Muscle of leg (tissue), 11 donors: ENCODE results near the gene RGS3. TPM values are rescaled to one million over a fixed set of nuclear protein-coding genes. Genes with fewer than 3 reads are reported as not detected.
A peak's percentile ranks its signal among the peaks of the same experiment; 100 is the strongest.

Experiments
- DNase-seq: peaks from one replicate; pipeline ENCODE4 v3.0.0; 2013
- H3K27ac ChIP-seq: one replicate; pipeline ENCODE4 v1.5.1; 2013; ENCODE audit warnings: mild to moderate bottlenecking, low read length, control low read depth
- H3K27me3 ChIP-seq: one replicate; pipeline ENCODE4 v1.6.1; 2013; ENCODE audit warnings: low read length; ENCODE audit not compliant: control insufficient read depth, insufficient read depth
- H3K36me3 ChIP-seq: one replicate; pipeline ENCODE4 v1.6.1; 2013; ENCODE audit warnings: low read length; ENCODE audit not compliant: control insufficient read depth, insufficient read depth
- H3K4me1 ChIP-seq: one replicate; pipeline ENCODE4 v1.6.1; 2013; ENCODE audit warnings: low read length; ENCODE audit not compliant: control insufficient read depth, insufficient read depth
- H3K4me3 ChIP-seq: one replicate; pipeline ENCODE4 v1.5.1; 2013; ENCODE audit warnings: low read length, control low read depth
- H3K9me3 ChIP-seq: replicated peaks from 2 replicates; pipeline ENCODE4 v1.6.1; 2013; ENCODE audit warnings: low read depth, low read length; ENCODE audit not compliant: control insufficient read depth
- WGBS: methylation state at CpG from one replicate; pipeline ENCODE4 v1.1.5; 2013; ENCODE audit warnings: missing lambda C conversion rate; ENCODE audit not compliant: insufficient coverage; 5-methylcytosine and 5-hydroxymethylcytosine counted together
- polyA plus RNA-seq, 8 donors: library from polyadenylated mRNA; unstranded; fragments of 120-200 nt; gene quantifications; one replicate each; pipeline versions ENCODE4 v1.2.1 to v1.2.3, GENCODE V29; 2013; ENCODE audit warnings: inconsistent platforms in 1 of 8, low replicate concordance in 1 of 8; ENCODE audit not compliant: insufficient read length in 8 of 8, insufficient read depth in 1 of 8
- total RNA-seq: library from RNA; stranded (reverse); fragments of 120-200 nt; gene quantifications from one replicate; pipeline ENCODE4 v1.2.4, GENCODE V29; 2013

The RGS3 gene
- total and polyA plus RNA-seq, 9 donors = 38.0 to 63.3 (median 49.1) TPM

DNA sequence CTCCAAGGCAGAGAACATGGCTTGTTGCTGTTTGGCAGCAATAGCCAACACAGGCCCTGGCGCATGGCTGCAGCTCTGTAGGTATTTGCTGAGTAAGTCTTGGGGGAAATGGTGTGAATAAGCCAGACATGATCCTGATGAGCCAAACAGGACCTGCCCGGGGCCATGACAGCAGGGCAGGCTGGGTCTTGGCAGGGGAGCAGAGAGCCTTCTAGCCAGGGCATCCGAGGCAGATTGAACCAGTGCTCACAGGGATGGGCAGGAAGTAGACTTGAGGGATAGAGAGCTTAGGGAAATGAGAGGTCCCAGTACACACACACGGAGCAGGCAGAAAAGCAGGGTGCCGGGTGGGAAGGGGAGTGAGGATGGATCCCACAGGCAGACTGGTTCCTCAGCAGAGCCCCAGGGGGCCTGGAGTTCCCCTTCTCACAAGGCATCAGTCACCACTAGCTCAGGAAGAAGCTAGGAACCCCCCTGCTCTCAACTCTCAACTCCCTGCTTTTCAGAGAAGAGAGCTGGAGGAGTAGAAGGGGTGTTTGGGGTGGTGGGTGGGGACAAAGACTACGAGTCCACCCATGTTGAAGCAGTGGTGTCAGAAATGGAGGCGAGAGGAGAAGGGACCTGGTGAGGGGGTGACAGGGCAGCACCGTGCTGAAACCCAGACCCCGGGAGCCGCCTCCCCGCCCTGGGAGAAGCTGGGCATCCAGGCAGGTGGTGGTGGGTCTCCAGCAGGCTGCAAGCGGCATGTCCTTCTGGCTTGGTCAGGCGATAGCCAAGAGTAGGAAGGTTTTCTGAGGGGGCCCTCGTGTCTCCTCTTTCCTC lies 111.1 kb downstream of the RGS3 start:
- Histone ChIP-seq H3K27ac (no peak overlapping the region), H3K4me3 (no peak overlapping the region), H3K27me3 (peaks cover 2% of the 10 kb centered on the region), H3K4me1 (peaks cover 34% of the 10 kb centered on the region), H3K9me3 (no peaks in the 10 kb centered on the region), H3K36me3 (no peaks in the 10 kb centered on the region)
- 52% methylated on average over 8 of the region's 14 CpGs for WGBS
- DNase-seq = peak; percentile 1

DNA sequence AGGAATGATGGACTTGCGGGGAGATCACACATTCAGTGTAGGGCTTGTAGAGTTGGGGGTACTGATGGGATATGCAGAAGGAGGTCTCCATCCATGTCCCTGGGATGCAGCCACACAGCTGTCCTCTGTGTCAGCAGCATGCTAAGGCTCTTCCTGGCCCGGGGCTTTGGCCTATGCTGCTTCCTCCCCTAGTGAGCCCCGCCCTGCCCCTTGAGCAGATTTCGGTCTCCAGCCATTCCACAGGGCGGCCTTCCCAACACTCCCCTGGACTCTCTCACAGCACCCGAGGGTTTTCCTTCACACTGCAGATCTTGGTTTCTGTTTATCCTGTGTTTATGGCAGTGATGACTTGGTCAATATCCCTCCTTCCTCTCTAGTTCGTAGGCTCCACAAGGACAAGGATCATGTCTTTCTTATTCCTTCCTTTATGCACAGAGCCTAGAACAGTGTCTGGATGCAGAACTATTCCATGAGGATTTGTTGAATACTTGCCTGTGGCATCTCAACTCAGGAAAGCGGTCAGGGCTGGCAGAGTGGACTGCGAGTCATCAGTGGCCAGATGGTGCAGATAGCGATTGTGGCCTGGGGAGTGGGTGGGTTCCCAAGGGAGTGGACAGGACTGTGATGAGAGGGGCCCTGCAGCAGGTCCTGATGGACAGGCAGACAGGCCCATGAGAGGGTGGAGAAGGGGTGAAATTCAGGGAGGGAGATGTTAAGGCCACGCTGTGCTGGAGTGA lies 114.2 kb downstream of the RGS3 start:
- WGBS = 85% methylated on average over 4 of the region's 11 CpGs
- no peaks in the 10 kb centered on the region for H3K9me3 ChIP-seq
- no peaks in the 10 kb centered on the region for H3K36me3 ChIP-seq
- no peak overlapping the region for H3K4me3 ChIP-seq
- peak; percentile 47 for DNase-seq
- peaks cover 58% of the 10 kb centered on the region for H3K4me1 ChIP-seq
- no peak overlapping the region for H3K27ac ChIP-seq
- peaks cover 2% of the 10 kb centered on the region for H3K27me3 ChIP-seq

DNA sequence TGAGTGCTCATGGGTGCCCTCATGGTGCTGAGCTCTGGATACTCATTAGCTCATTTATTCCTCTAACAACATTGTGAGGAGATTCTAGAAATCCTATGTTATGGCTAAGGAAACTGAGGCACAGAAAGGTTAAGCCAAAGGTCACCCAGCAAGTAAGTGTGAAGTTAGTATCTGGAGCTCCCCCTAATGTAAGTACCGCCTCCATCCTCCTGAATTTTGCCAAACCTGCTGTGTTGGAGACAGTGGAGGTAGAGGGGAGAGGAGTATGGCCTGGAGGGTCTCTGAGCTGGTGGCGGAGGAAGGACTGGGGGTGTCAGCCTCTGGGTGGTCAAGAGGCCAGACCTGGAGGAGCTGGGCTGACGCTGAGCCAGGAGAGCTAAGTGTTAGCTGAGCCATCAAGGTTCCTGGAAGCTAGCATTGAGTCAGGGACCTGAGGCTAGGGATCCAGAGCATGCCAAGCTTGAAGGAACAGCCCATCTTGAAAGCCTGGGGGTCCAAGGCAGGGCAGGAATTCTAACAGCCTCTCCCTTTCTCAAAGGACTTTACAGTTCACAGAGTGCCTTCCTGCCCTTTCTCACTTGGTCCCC lies 114.8 kb downstream of the RGS3 start:
- WGBS = 89% methylated on average over 2 of the region's 3 CpGs
- Histone ChIP-seq H3K27me3 (peaks cover 2% of the 10 kb centered on the region), H3K36me3 (peaks cover under 1% of the 10 kb centered on the region), H3K4me1 (peaks cover 62% of the 10 kb centered on the region), H3K4me3 (no peak overlapping the region), H3K9me3 (no peaks in the 10 kb centered on the region), H3K27ac (no peak overlapping the region)
- DNase-seq = no peak

DNA sequence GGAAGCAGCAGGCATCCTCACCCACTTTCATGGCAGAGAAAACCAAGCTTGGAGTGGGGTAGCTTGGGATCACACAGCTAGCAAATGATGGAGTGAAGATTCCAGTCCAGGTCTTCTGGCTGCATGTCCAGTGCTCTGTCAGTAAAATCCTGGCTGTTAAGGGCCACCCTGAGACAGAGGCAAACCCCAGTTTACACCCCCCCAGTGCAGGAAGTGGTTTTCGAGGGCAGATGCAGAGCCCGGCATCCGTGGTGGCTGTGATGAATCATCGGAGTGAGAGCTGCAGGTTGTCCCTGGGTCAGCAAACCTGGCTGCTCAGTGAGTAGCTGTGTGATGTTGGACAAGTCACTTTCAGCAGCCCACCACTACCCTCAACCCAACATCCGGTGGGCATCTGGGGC lies 115.4 kb downstream of the RGS3 start:
- H3K27ac ChIP-seq = peak overlapping the region; percentile 74
- H3K4me3 ChIP-seq = no peak overlapping the region
- no CpG with 5 or more reads among the region's 5 CpGs for WGBS
- peaks cover 2% of the 10 kb centered on the region for H3K27me3 ChIP-seq
- DNase-seq = peak; percentile 52
- H3K36me3 ChIP-seq = peaks cover 5% of the 10 kb centered on the region
- H3K9me3 ChIP-seq = no peaks in the 10 kb centered on the region
- peaks cover 62% of the 10 kb centered on the region for H3K4me1 ChIP-seq

DNA sequence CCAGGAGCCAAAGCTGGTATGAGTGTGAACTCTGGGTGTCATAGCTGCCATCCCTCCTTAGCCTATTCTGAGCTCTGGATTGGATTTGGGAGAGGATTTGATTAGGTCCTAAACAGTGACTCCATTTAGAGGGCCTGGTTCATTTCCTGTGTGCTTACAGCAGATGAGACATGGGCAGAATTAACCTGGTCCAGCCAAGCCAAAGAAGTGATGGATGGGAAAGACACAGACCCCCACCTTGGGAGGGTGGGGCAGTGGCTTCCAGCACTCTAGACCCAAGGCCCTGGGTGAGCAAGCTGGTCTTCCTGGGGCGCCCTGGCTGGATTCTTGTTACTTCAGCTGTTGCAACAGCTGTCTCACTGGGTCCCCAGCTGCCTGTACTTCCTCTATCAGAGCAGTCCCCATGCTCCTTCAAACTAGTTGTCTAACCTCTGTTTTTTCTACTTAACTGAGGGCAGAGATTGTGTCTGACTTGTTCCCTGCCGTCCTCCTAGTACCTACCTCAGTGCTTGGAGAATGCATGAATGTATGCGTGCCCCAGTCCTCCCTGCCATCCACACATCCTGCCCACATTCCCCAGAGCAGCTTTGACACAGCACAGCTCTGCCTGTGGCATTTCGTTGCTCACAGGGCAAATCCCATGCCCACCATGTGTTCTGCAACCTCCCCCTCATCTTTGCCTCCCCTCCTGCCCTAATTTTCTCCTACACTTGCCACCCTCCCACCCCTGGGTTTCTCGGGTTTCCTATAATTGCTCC lies 115.9 kb downstream of the RGS3 start:
- H3K27ac ChIP-seq = peak overlapping the region; percentile 74
- peaks cover 10% of the 10 kb centered on the region for H3K36me3 ChIP-seq
- DNase-seq = peak; percentile 83
- H3K27me3 ChIP-seq = no peaks in the 10 kb centered on the region
- H3K9me3 ChIP-seq = no peaks in the 10 kb centered on the region
- peaks cover 61% of the 10 kb centered on the region for H3K4me1 ChIP-seq
- 36% methylated on average over 5 of the region's 5 CpGs for WGBS
- no peak overlapping the region for H3K4me3 ChIP-seq

DNA sequence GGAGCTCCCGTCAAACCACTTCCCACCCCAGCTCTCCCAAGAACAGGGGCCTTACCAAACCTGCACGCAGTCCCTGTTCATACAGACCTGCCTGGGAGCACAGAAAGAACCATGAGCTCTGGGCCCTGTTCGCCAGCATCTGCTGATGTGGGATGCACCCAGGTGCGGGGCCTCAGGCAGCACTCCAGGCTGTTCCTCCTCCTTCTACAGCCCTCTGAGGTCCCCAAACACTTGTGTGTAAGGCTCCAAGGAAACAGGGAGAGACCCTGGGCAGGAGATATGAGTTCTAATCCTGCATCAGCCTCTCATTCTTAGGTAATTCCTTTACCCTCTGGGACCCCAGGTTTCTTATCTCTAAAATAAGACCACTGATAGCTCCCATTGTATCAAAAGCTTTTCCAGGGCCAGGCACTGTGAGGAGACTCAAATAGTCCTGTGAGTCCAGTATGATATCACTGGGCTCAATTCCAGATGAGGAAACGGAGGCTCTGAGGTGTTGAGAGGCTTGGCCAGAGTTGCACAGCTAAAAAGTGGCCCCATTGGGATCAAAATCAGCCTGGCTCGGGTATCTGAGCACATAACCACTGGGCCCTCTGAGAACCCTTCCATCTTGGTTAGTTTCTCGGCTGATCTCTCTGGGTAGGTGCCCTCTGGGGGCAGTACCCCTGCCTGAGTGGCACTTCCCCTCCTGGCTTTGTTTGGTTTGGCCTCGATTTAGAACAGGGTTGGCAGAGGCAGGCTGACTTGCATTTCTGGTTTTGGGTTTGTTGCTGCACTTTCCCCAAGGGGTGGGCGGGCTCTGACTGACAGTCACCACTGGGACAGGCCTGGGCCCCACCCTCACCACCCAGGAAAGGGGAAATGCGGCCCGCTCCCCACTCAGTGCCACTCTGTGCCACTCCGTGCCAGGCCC lies 116.8 kb downstream of the RGS3 start:
- Histone ChIP-seq H3K27me3 (no peaks in the 10 kb centered on the region), H3K4me3 (no peak overlapping the region), H3K9me3 (no peaks in the 10 kb centered on the region), H3K4me1 (peaks cover 58% of the 10 kb centered on the region), H3K36me3 (peaks cover 17% of the 10 kb centered on the region), H3K27ac (peak overlapping the region; percentile 65)
- peak; percentile 52 for DNase-seq
- WGBS = 37% methylated on average over 6 of the region's 12 CpGs

DNA sequence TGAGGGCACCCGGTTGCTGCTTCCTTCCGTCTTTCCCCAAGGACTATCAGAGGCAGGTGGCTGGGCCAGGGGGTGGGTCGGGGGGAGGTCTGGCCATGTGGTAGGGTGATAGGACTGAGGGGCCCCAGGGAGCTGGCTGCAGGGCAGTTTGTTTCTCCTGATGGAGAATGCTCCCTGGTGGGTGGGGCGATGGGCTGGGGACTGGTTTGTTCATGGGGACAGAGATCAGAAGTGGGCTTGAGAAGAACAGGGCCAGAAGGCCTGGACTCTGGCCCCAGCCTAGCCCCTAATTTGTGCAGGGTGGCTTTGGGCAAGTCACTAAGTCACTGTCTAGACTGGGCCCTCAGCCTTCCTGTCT lies 117.4 kb downstream of the RGS3 start:
- H3K4me3 ChIP-seq = no peak overlapping the region
- DNase-seq = no peak
- no peaks in the 10 kb centered on the region for H3K27me3 ChIP-seq
- peaks cover 58% of the 10 kb centered on the region for H3K4me1 ChIP-seq
- H3K36me3 ChIP-seq = peaks cover 17% of the 10 kb centered on the region
- H3K9me3 ChIP-seq = no peaks in the 10 kb centered on the region
- WGBS = no CpG with 5 or more reads among the region's 4 CpGs
- peak overlapping the region; percentile 31 for H3K27ac ChIP-seq

DNA sequence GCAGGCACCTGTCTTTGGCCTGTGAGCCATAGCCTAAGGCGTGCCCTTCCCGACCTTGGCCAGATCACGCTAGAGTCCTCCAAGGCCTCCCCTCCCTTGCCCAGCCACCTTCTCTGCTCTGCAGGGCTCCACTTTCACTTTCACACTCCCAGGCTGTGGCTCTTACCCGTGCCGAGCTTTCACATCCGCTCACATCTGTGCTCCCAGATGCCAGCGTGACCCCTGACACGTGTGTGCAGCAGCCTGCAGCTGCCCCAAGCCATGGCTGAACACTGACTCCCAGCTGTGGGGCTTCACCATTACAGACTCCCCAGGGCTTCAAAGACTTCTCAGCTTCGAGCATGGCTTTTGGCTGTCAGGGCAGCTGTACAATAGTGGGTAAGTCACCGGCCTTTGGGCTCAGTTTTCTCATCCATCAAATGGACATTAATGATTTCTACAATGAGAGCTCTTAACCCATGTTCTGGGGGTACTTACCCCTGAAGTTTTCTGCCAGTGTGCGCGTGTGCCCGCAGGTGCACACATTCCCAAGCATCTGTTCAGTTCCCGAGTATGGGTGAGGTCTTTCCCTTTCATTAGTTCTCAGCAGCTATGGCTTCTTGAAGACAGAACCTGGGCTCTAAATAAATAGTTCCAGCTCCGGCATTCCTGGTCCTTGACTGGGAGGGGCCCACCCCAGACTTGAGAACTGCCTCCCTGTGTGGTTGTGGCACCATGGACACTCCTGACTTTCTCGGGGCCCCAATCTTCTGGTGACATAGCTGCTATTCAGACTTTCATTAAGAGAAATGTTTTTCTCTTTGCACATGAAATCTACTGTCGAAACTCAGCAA lies 118.6 kb downstream of the RGS3 start:
- Histone ChIP-seq H3K9me3 (no peaks in the 10 kb centered on the region), H3K4me1 (peaks cover 59% of the 10 kb centered on the region), H3K4me3 (no peak overlapping the region), H3K27ac (peak overlapping the region; percentile 62), H3K36me3 (peaks cover 17% of the 10 kb centered on the region), H3K27me3 (no peaks in the 10 kb centered on the region)
- peak; percentile 86 for DNase-seq
- 32% methylated on average over 10 of the region's 17 CpGs for WGBS
